Measurements from ENCODE around the gene PSMB11.

- TF ChIP-seq CTCF (conservative IDR thresholded peaks at IDR 0.05) (no peak), ZFX (IDR thresholded peaks at IDR 0.05) (no peak)
Measured at GRCh38 chr14:23023022-23023794, 18.8 kb upstream of the PSMB11 start.

Measured in C4-2B (cell line).